HEK293 (cell line): ENCODE measurements around the gene GSTM1.
"Not testable (repeated sequence)": the region's sequence is repeated elsewhere in the genome, so short reads cannot be mapped to it uniquely, and the experiment has no call there.

Experiments
- CTCF ChIA-PET: fragments of 350-600 bp; formaldehyde crosslinking; extraction: SDS; loops from one replicate; lab custom pipeline; 2021; ENCODE audit warnings: antibody characterized with exemption; lab: Yijun Ruan, JAX
- POLR2A ChIA-PET: fragments of 300-600 bp; formaldehyde crosslinking; extraction: SDS; loops from one replicate; lab custom pipeline; 2020; ENCODE audit warnings: antibody characterized with exemption, inconsistent platforms; lab: Yijun Ruan, JAX
- H3K27ac ChIP-seq: fragments of 200-500 bp; sonication (Bioruptor generic); 2 replicates; pipeline ENCODE4 v1.5.1; 2014; ENCODE audit warnings: low read depth, low read length, control low read depth, inconsistent platforms; ENCODE audit errors: extremely low read depth
- H3K36me3 ChIP-seq, 2 experiments: fragments of 200-500 bp in 1 of 2; sonication (Bioruptor generic) in 1 of 2; 1 replicate in 1 of 2; 2 replicates in 1 of 2; pipeline ENCODE4 v1.5.1; 2014 to 2017; ENCODE audit warnings: inconsistent platforms in 2 of 2, low read length in 2 of 2; ENCODE audit not compliant: control insufficient read depth in 2 of 2, insufficient read depth in 1 of 2
- H3K4me1 ChIP-seq: fragments of 200-500 bp; sonication (Bioruptor generic); 2 replicates; pipeline ENCODE4 v1.5.1; 2014; ENCODE audit warnings: mild to moderate bottlenecking, low read length, inconsistent platforms; ENCODE audit not compliant: control insufficient read depth, insufficient read depth
- H3K4me3 ChIP-seq: 2 replicates; pipeline ENCODE4 v1.5.1; 2011; ENCODE audit warnings: low read depth, mild to moderate bottlenecking, control low read depth, low read length, moderate library complexity
- H3K9me3 ChIP-seq: fragments of 200-500 bp; sonication (Bioruptor generic); 2 replicates; pipeline ENCODE4 v1.5.1; 2014; ENCODE audit warnings: low read depth, low read length, inconsistent platforms; ENCODE audit not compliant: control insufficient read depth, insufficient read depth
- CTCF ChIP-seq: fragments of 450-650 bp; formaldehyde crosslinking; IDR thresholded peaks from 2 replicates; pipeline ENCODE4 v1.5.1; 2016; ENCODE audit warnings: missing biosample characterization, missing genetic modification characterization
- IKZF3 ChIP-seq: fragments of 450-650 bp; IDR thresholded peaks from 2 replicates; pipeline ENCODE4 v1.5.0; 2018; ENCODE audit warnings: missing biosample characterization, mild to moderate bottlenecking, missing genetic modification characterization, moderate library complexity
- SETDB1 ChIP-seq: IDR thresholded peaks from one replicate; pipeline ENCODE4 v1.6.1; 2017; ENCODE audit warnings: mild to moderate bottlenecking, low read length, moderate library complexity, mixed read lengths; ENCODE audit not compliant: insufficient read length
- ZNF138 ChIP-seq: fragments of 450-650 bp; formaldehyde crosslinking; IDR thresholded peaks from 2 replicates; pipeline ENCODE4 v1.5.1; 2016; ENCODE audit warnings: missing biosample characterization, missing genetic modification characterization, borderline replicate concordance
- ZNF362 ChIP-seq: fragments of 450-650 bp; formaldehyde crosslinking; IDR thresholded peaks from 2 replicates; pipeline ENCODE4 v1.5.1; 2016; ENCODE audit warnings: missing biosample characterization, missing genetic modification characterization
- ZNF449 ChIP-seq: fragments of 450-650 bp; formaldehyde crosslinking; IDR thresholded peaks from 2 replicates; pipeline ENCODE4 v1.5.1; 2017; ENCODE audit warnings: missing biosample characterization, mild to moderate bottlenecking, missing genetic modification characterization, moderate library complexity
- ZNF488 ChIP-seq: fragments of 450-650 bp; formaldehyde crosslinking; IDR thresholded peaks from 2 replicates; pipeline ENCODE4 v1.5.1; 2016; ENCODE audit warnings: missing biosample characterization, missing genetic modification characterization
- ZNF513 ChIP-seq: fragments of 450-650 bp; IDR thresholded peaks from 2 replicates; pipeline ENCODE4 v1.5.1; 2018; ENCODE audit warnings: missing biosample characterization, missing genetic modification characterization
- ZNF837 ChIP-seq: fragments of 450-650 bp; formaldehyde crosslinking; IDR thresholded peaks from 2 replicates; pipeline ENCODE4 v1.5.1; 2016; ENCODE audit warnings: missing biosample characterization, missing genetic modification characterization

GSTM1 gene

GRCh38 chr1:109704173-109704572 is 16.6 kb downstream of the GSTM1 start (continued):
- TF ChIP-seq ZNF362 (tag by site-specific recombination) (no peak), CTCF (no peak), ZNF488 (no peak), ZNF138 (tag by site-specific recombination) (no peak), ZNF449 (no peak), ZNF837 (tag by site-specific recombination) (no peak)

- CTCF ChIA-PET: interaction anchor here (2.7 kb wide), 1 partner anchor 65 kb away, joined by 14 read pairs; no protein-coding TSS in a partner anchor
- H3K4me3 ChIP-seq: no peak overlapping the region
- TF ChIP-seq IKZF3: no peak
- TF ChIP-seq ZNF513: no peak
- H3K27ac ChIP-seq: no peak overlapping the region
- no peaks in the 10 kb centered on the region for H3K36me3 ChIP-seq
- no peaks in the 10 kb centered on the region for H3K4me1 ChIP-seq
- POLR2A ChIA-PET: no interaction called here
- no peaks in the 10 kb centered on the region for H3K9me3 ChIP-seq
These were observed 17.8 kb downstream of the GSTM1 start for GRCh38 chr1:109705411-109705810.

GRCh38 chr1:109708949-109709348 is 21.3 kb downstream of the GSTM1 start:
- H3K4me1 ChIP-seq: not testable (repeated sequence)
- TF ChIP-seq SETDB1: peak; percentile 61
- TF ChIP-seq, all 188 proteins: peak for 1; not testable (repeated sequence) for 187
- H3K9me3 ChIP-seq, H3K36me3 ChIP-seq, H3K27ac ChIP-seq, POLR2A ChIA-PET, H3K4me3 ChIP-seq: not testable (repeated sequence)
- CTCF ChIA-PET: interaction anchor here (0.6 to 1.1 kb wide), 2 partner anchors 64 to 303 kb away, joined by 3 read pairs; no protein-coding TSS in a partner anchor

GRCh38 chr1:109709822-109710221 is 22.2 kb downstream of the GSTM1 start:
- POLR2A ChIA-PET, H3K36me3 ChIP-seq, H3K27ac ChIP-seq, H3K4me1 ChIP-seq, H3K4me3 ChIP-seq, H3K9me3 ChIP-seq: not testable (repeated sequence)
- CTCF ChIA-PET: interaction anchor here (0.6 to 1.1 kb wide), 3 partner anchors 63 to 302 kb away, joined by 3 to 4 read pairs (median 3); no protein-coding TSS in a partner anchor

- POLR2A ChIA-PET, H3K27ac ChIP-seq: not testable (repeated sequence)
These were observed 24.1 kb downstream of the GSTM1 start, which contains the start of gene GSTM5 for GRCh38 chr1:109711593-109712320. Gene GSTM5 (plus strand): TSS chr1:109712251. CDS start chr1:109712313, 62 bp downstream.

More at GRCh38 chr1:109711593-109712320, 24.1 kb downstream of the GSTM1 start, which contains the start of gene GSTM5:
- H3K36me3 ChIP-seq, H3K9me3 ChIP-seq, H3K4me1 ChIP-seq, H3K4me3 ChIP-seq: not testable (repeated sequence)
- CTCF ChIA-PET: interaction anchor here (0.6 kb wide), 1 partner anchor 9 kb away, joined by 4 read pairs; no protein-coding TSS in a partner anchor
